ENCODE data around the gene SLC35E2B. TPM values are rescaled to one million over a fixed set of nuclear protein-coding genes. Genes with fewer than 3 reads are reported as not detected.
"Not testable (repeated sequence)": the region's sequence is repeated elsewhere in the genome, so short reads cannot be mapped to it uniquely, and the experiment has no call there.

The SLC35E2B gene
- total and polyA plus RNA-seq, 2 donors (not counting 1 experiment from before 2014, with no cell fraction given) = 17.5 to 55.8 TPM

- Histone ChIP-seq H3K36me3 (ENCODE audit: control insufficient read depth, insufficient read depth, low read length) (peaks cover 1% of the 10 kb centered on the region), H3K4me1 (ENCODE audit: control insufficient read depth, extremely low read depth, insufficient read depth, low read length) (no peaks in the 10 kb centered on the region), H4K20me1 (ENCODE audit: control insufficient read depth, extremely low read depth, insufficient read depth, low read length) (no peaks in the 10 kb centered on the region), H3K9ac (ENCODE audit: insufficient read depth, low read length) (no peak overlapping the region), H3K79me2 (ENCODE audit: control insufficient read depth, insufficient read depth, low read length) (no peaks in the 10 kb centered on the region), H3K4me3 (replicated peaks in 1 of 4; ENCODE audit: control extremely low read depth in 1 of 4, insufficient read depth in 1 of 4, low read depth in 3 of 4, low read length in 4 of 4) (no peak overlapping the region), H3K9me3 (ENCODE audit: control insufficient read depth, insufficient read depth, low read depth, low read length) (no peaks in the 10 kb centered on the region), H2AFZ (ENCODE audit: low read length) (no peak overlapping the region), H3K4me2 (ENCODE audit: extremely low read depth, insufficient read depth, low read length) (no peak overlapping the region), H3K27ac (ENCODE audit: insufficient read depth, low read length) (no peak overlapping the region), H3K27me3 (ENCODE audit: control insufficient read depth, insufficient read depth, low read length) (no peaks in the 10 kb centered on the region)
- TF ChIP-seq EZH2 (IDR thresholded peaks at IDR 0.05; ENCODE audit: low read length, missing control alignments) (no peak), CTCF (conservative IDR thresholded peaks at IDR 0.05 in 1 of 2, IDR thresholded peaks at IDR 0.05 in 1 of 2; ENCODE audit: low read depth in 1 of 2, low read length in 2 of 2) (no peak)
- DNase-seq (ENCODE audit: low read depth in 2 of 2) = no peak
Observed at GRCh38 chr1:1732381-1732780, 39.8 kb upstream of the SLC35E2B start.

- no peaks in the 10 kb centered on the region for H3K79me2 ChIP-seq (ENCODE audit: control insufficient read depth, insufficient read depth, low read length)
- H3K4me3 ChIP-seq (replicated peaks in 1 of 4; ENCODE audit: control extremely low read depth in 1 of 4, insufficient read depth in 1 of 4, low read depth in 3 of 4, low read length in 4 of 4) = no peak overlapping the region
- H3K9me3 ChIP-seq (ENCODE audit: control insufficient read depth, insufficient read depth, low read depth, low read length) = no peaks in the 10 kb centered on the region
- no peaks in the 10 kb centered on the region for H4K20me1 ChIP-seq (ENCODE audit: control insufficient read depth, extremely low read depth, insufficient read depth, low read length)
- no peak overlapping the region for H3K27ac ChIP-seq (ENCODE audit: insufficient read depth, low read length)
- H3K36me3 ChIP-seq (ENCODE audit: control insufficient read depth, insufficient read depth, low read length) = peaks cover 1% of the 10 kb centered on the region
- TF ChIP-seq CTCF (conservative IDR thresholded peaks at IDR 0.05 in 1 of 2, IDR thresholded peaks at IDR 0.05 in 1 of 2; ENCODE audit: low read depth in 1 of 2, low read length in 2 of 2) (no peak), EZH2 (IDR thresholded peaks at IDR 0.05; ENCODE audit: low read length, missing control alignments) (no peak)
- DNase-seq (ENCODE audit: low read depth in 2 of 2) = no peak
- no peak overlapping the region for H3K4me2 ChIP-seq (ENCODE audit: extremely low read depth, insufficient read depth, low read length)
- no peaks in the 10 kb centered on the region for H3K27me3 ChIP-seq (ENCODE audit: control insufficient read depth, insufficient read depth, low read length)
- no peaks in the 10 kb centered on the region for H3K4me1 ChIP-seq (ENCODE audit: control insufficient read depth, extremely low read depth, insufficient read depth, low read length)
- H3K9ac ChIP-seq (ENCODE audit: insufficient read depth, low read length) = no peak overlapping the region
- H2AFZ ChIP-seq (ENCODE audit: low read length) = no peak overlapping the region
Observed at GRCh38 chr1:1730870-1731269, 38.3 kb upstream of the SLC35E2B start.

- H3K4me3 ChIP-seq (replicated peaks in 1 of 4; ENCODE audit: control extremely low read depth in 1 of 4, insufficient read depth in 1 of 4, low read depth in 3 of 4, low read length in 4 of 4); DNase-seq (ENCODE audit: low read depth in 2 of 2); H3K36me3 ChIP-seq (ENCODE audit: control insufficient read depth, insufficient read depth, low read length); H2AFZ ChIP-seq (ENCODE audit: low read length); H3K79me2 ChIP-seq (ENCODE audit: control insufficient read depth, insufficient read depth, low read length); H3K27me3 ChIP-seq (ENCODE audit: control insufficient read depth, insufficient read depth, low read length); H3K4me2 ChIP-seq (ENCODE audit: extremely low read depth, insufficient read depth, low read length); H3K9me3 ChIP-seq (ENCODE audit: control insufficient read depth, insufficient read depth, low read depth, low read length); H4K20me1 ChIP-seq (ENCODE audit: control insufficient read depth, extremely low read depth, insufficient read depth, low read length); H3K27ac ChIP-seq (ENCODE audit: insufficient read depth, low read length); H3K4me1 ChIP-seq (ENCODE audit: control insufficient read depth, extremely low read depth, insufficient read depth, low read length); H3K9ac ChIP-seq (ENCODE audit: insufficient read depth, low read length): not testable (repeated sequence)
Observed at GRCh38 chr1:1730230-1730629, 37.6 kb upstream of the SLC35E2B start.

GRCh38 chr1:1729116-1729816 lies 36.7 kb upstream of the SLC35E2B start:
- H3K79me2 ChIP-seq (ENCODE audit: control insufficient read depth, insufficient read depth, low read length); H2AFZ ChIP-seq (ENCODE audit: low read length); H3K27me3 ChIP-seq (ENCODE audit: control insufficient read depth, insufficient read depth, low read length); H3K4me2 ChIP-seq (ENCODE audit: extremely low read depth, insufficient read depth, low read length); H3K9ac ChIP-seq (ENCODE audit: insufficient read depth, low read length); H3K4me3 ChIP-seq (replicated peaks in 1 of 4; ENCODE audit: control extremely low read depth in 1 of 4, insufficient read depth in 1 of 4, low read depth in 3 of 4, low read length in 4 of 4); H4K20me1 ChIP-seq (ENCODE audit: control insufficient read depth, extremely low read depth, insufficient read depth, low read length); H3K9me3 ChIP-seq (ENCODE audit: control insufficient read depth, insufficient read depth, low read depth, low read length); DNase-seq (ENCODE audit: low read depth in 2 of 2); H3K36me3 ChIP-seq (ENCODE audit: control insufficient read depth, insufficient read depth, low read length); H3K4me1 ChIP-seq (ENCODE audit: control insufficient read depth, extremely low read depth, insufficient read depth, low read length): not testable (repeated sequence)
- peak overlapping the region; percentile 72 for H3K27ac ChIP-seq (ENCODE audit: insufficient read depth, low read length)

- H2AFZ ChIP-seq (ENCODE audit: low read length); H3K79me2 ChIP-seq (ENCODE audit: control insufficient read depth, insufficient read depth, low read length); H3K36me3 ChIP-seq (ENCODE audit: control insufficient read depth, insufficient read depth, low read length); H3K27me3 ChIP-seq (ENCODE audit: control insufficient read depth, insufficient read depth, low read length); H4K20me1 ChIP-seq (ENCODE audit: control insufficient read depth, extremely low read depth, insufficient read depth, low read length); H3K9me3 ChIP-seq (ENCODE audit: control insufficient read depth, insufficient read depth, low read depth, low read length); H3K9ac ChIP-seq (ENCODE audit: insufficient read depth, low read length); H3K4me1 ChIP-seq (ENCODE audit: control insufficient read depth, extremely low read depth, insufficient read depth, low read length): not testable (repeated sequence)
- Histone ChIP-seq H3K4me2 (ENCODE audit: extremely low read depth, insufficient read depth, low read length) (peak overlapping the region; percentile 21), H3K4me3 (replicated peaks in 1 of 4; ENCODE audit: control extremely low read depth in 1 of 4, insufficient read depth in 1 of 4, low read depth in 3 of 4, low read length in 4 of 4) (peak overlapping the region in 1 of 4 experiments; percentile 21), H3K27ac (ENCODE audit: insufficient read depth, low read length) (peak overlapping the region; percentile 72)
- peak in 1 of 2 donors; percentile 77 for DNase-seq (ENCODE audit: low read depth in 2 of 2)
Observed at GRCh38 chr1:1728308-1729005, 35.9 kb upstream of the SLC35E2B start.
